Stimulated activated CD8-positive, alpha-beta memory T cell treated with anti-CD3 and anti-CD28 coated beads, Interleukin-15, amount 100 ng/mL, for 4 hours (primary cell): ENCODE measurements around the gene WFDC6.
"Not testable (repeated sequence)": the region's sequence is repeated elsewhere in the genome, so short reads cannot be mapped to it uniquely, and the experiment has no call there.

ENCODE experiments used
- DNase-seq, 2 donors: peaks; one replicate each; pipeline ENCODE4 v3.0.0-alpha.2; 2020; ENCODE audit warnings: low read depth in 2 of 2

WFDC6 gene

DNA sequence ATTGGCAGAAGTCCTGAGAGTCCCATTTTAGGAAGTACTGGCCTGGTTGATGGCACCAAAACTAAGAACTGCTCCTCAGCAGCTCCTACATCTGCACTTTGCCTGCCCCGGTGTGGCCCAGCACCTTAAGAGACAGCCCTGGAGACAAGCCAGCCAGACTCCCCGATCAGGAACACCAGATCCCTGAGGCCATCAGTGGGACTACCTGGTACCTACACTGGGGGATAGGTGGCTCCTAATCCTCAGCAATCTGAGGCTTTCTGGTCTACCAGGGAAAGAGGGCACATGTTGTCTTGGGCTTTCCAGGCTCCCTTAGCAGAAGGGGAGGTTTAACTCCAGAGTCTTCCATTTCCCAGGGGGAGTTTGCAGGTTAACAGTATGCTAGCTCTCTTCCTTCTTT lies at the start of gene WFDC6:
Gene WFDC6 (minus strand): TSS at position 101 of the 400 bp plus-strand sequence. CDS start 75 bp downstream, at position 26.
- DNase-seq, result no peak

DNA sequence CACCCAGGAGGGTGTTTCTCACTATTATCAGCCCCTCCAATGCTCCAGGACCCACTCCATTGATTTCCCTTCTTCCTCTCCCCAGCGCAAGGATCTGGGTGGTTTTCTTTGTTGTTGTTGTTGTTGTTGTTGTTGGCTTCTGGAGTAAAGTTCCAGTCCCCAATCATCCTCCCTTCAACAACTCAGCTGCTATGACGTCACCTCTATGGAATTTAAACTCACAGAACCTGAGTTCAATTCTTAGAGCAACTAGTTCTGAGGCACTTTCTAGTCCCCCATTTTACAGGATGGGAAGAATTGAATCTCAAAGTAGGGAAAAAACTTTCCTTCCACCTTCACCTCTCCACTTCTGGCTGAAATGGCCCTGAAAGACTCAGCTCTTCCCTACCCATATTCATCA lies 49.5 kb upstream of the WFDC6 start:
- DNase-seq, result no peak

DNA sequence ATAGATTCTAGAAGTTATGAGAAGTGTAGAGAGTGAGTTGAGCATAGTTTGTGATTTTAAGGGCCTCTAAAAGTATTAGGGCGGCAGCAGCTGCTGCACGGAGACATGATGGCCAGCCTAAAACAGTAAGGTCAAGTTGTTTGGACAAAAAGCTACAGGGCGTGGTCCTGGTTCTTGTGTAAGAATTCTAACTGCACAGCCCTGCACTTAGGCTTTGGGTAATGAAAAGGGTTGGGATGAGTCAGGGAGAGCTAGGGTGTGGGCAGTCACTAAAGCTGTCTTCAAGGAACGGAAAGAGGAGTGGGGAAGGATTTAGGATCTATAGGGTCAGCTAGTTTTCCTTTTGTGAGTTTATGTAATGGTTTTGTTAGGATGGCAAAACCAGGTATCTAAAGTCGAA lies 46.7 kb upstream of the WFDC6 start:
- DNase-seq, result not testable (repeated sequence)

DNA sequence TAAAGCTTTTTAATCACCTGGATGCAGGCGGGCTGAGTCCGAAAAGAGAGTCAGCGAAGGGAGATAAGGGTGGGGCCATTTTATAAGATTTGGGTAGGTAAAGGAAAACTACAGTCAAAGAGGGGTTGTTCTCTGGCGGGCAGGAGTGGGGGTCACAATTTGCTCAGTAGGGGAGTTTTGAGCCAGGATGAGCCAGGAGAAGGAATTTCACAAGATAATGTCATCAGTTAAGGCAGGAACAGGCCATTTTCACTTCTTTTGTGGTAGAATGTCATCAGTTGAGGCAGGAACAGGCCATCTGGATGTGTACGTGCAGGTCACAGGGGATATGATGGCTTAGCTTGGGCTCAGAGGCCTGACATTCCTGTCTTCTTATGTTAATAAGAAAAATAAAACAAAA lies 45.0 kb upstream of the WFDC6 start:
- not testable (repeated sequence) for DNase-seq

DNA sequence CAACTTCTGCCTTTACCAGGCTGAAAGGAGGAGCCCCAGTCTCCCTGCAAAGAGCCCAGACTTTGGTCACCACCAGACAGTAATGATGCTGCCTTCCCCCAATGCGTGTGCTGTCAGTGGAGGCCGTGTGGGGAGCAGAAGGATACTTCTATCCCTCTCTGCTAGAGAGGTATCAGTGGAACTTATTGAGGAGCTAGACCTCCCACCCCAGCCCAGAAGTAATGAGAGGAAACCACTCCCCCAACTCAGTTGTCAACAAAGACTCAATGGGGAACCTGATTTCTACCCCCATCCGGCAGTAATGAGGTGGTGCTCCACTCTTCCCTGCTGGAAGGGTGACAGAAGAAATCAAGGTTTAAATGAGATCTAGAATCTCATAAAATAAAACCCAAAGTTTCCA lies 44.2 kb upstream of the WFDC6 start:
- DNase-seq, result no peak

DNA sequence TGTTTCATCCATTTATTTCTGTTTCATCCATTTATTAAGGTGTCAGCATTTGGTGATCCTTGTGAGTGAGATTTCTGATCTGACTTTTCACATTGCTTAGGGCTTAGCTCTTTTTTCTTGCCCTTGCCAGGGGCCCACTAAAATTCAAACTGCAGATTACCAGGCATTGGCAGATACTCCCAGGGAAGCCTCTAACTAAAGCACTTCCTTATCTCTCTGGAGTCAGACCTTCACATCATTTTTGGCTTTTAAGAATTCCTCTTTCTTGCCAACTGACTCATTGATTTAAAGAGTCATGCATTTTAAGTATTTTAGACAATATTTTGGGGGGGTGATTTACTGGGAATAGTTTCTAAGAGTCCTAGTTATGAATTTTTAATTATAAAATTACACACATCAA lies 42.4 kb upstream of the WFDC6 start:
- DNase-seq, result no peak

DNA sequence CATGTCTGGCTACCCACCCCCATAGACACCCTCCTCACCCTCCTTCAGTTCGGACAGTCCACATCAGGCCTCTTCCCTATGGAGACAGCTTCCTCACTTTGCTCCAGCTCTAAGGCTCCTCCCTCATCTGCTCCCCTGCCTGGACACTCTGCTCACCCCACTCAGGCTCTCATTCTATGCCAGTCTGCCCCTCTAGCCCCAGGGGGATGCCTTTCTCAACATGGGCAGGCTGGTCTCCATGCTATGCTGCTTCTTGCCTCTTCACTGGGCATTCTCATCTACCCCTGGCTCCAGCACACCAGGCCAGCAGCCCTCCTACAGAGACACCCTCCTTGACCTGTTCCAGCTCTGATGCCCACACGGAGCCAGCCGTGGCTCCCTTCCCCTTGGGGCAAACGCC lies 39.9 kb upstream of the WFDC6 start, which contains the start of gene WFDC8:
Gene WFDC8 (minus strand): TSS at position 101 of the 400 bp plus-strand sequence. CDS start 37 bp downstream, at position 64.
- DNase-seq, result no peak

DNA sequence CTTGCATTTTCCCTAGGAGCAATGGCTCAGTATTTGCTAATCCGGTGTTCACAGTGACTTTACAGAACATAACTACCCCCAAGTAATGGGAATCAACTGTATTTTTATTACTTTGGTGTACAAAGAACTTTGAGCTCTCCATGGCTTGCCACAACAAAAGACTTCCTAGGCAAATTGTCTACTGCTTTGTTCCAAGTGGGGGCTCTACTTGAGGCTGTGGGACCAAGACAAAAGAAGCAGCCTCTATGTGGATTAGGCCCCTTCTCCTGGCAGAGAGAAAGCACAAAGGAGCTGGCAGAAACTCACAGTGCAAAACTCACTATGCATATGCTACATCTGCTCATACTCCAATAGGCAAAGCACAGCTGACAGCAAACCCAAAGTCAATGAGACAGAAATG lies 38.9 kb upstream of the WFDC6 start:
- DNase-seq, result no peak

DNA sequence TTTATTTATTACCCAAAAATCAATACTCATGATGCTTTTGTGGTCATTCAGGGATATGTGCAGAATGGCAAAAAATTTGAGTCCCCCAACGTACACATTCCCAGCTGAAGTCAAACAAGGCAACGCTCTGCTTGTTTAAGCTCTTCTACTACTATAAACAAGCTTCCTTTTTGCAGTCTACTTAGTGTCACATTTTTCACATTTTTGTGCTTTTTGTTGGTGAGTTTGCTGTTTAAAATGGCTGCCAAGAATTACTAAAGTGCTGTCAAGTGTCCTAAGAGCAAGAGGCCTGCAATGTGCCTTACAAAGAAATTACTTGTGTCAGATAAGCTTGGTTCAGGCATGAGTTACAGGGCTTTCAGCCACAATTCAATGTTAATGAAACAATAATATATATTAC lies 37.7 kb upstream of the WFDC6 start:
- DNase-seq, result no peak

DNA sequence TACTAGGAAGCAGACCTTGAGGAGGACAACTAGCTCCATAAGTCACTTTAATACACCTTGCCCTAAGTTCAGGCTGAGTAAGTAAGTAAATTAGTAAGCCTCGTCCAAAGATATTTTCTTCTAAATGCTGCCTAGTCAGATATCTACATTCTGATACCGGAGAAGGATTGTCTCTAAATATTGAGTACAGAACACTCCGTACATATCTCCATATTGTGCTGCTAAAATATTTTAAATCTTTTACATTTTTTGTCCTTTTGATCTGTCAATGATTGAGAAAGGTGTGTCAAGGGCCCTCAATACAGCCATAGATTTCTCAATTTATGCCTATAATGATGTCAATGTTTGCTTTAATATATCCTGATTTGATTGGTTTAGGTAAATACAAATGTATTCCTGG lies 36.6 kb upstream of the WFDC6 start:
- DNase-seq, result no peak

DNA sequence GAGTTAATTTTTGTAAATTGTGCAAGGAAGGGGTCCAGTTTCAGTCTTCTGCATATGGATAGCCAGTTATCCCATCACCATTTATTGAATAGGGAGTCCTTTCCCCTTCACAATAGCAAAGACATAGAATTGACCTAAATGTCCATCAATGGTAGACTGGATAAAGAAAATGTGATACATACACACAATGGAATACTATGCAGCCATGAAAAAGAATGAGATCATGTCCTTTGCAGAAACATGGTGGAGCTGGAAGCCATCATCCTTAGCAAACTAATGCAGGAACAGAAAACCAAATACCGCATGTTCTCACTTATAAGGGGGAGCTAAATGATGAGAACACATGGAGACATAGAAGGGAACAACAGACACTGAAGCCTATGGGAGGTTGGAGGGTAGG lies 30.4 kb upstream of the WFDC6 start:
- DNase-seq, result not testable (repeated sequence)

DNA sequence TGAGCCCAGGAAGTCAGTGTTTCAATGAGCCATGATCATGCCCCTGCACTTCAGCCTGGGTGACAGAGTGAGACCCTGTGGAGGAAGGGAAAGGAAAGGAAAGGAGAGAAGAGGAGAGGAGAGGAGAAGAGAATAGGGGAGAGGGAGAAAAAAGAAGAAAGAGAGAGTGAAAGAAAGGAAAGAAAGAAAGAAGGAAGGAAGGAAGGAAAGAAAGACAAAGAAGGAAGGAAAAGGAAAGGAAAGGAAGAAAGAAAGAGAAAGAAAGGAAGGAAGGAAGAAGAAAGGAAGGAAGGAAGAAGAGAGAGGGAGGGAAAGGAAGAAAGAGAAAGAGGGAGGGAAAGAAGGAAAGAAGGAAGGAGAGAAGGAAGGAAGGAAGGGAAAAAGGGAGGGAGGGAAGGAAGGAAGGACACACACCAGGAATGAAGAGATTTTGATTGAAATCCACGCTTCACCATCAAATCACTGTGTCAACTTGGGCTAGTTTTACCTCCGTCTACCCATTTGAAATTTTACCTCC lies 25.5 kb upstream of the WFDC6 start:
- no peak for DNase-seq

DNA sequence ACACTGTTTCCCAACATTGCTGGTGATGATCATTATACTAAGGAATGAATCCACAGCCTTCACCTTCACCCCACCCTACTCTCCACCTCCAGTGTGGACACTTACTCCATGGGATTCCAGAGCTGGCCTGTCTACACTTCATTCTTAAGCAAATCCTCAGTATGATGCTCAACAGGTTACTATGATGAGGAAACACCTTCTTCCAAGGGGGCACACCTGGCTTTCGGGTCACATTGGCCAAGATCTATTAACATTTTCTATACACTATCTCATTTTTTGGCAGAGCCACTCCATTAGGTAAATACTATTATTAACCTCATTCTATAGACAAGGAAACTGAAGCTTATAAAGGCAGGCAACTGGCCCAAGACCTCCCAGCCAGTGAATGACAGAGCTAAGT lies 15.9 kb upstream of the WFDC6 start:
- no peak for DNase-seq

DNA sequence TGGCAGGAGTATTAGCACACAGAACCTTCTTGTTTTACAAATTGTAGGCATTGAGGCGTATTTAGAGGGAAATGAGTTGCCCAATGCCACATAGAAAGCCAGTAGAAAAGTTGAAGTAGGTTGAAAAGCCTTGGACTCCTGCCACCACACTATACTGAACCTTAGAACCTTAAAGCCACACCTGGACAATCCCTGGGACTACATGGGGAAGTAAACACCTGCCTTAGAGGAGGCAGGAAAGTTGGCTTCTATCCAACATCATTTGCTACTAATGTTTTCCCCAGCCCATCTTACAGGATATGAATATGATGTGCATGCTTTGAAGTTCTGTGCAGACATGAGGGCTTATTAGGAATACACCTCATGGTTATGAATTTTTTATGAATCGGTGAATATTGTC lies 13.2 kb upstream of the WFDC6 start:
- no peak for DNase-seq

DNA sequence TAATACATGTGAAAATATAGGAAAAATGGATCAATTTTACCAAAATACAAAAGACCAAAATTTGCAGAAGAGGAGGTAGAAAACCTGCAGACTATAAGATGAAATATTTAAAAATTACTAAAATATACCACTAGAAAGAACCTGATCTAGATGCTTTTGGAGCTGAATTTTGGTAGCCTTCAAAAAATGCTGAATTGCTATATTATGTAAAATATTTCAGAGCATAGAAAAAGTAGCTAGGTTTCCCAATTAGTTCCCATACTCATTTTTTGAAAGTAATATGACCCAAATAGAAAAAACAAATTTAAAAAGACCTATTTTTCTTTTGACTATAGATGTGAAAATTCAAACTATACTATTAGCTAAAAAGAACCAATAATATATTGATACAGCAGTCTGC lies 11.5 kb upstream of the WFDC6 start:
- no peak for DNase-seq

DNA sequence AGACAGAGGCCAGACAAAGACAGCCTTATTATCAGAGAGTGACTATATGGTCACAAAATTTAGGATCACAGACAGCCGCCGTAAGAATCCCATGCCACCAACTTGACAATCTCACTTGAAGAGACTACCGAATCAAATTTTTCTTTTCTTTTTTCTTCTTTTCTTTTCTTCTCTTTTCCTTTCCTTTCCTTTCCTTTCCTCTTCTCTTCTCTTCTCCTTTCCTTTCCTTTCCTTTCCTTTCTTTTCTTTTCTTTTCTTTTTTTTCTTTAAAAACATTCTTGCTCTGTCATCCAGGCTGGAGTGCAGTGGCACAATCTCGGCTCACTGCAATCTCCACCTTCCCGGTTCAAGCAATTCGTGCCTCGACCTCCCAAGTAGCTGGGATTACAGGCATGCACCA lies 9.1 kb upstream of the WFDC6 start:
- DNase-seq, result no peak

DNA sequence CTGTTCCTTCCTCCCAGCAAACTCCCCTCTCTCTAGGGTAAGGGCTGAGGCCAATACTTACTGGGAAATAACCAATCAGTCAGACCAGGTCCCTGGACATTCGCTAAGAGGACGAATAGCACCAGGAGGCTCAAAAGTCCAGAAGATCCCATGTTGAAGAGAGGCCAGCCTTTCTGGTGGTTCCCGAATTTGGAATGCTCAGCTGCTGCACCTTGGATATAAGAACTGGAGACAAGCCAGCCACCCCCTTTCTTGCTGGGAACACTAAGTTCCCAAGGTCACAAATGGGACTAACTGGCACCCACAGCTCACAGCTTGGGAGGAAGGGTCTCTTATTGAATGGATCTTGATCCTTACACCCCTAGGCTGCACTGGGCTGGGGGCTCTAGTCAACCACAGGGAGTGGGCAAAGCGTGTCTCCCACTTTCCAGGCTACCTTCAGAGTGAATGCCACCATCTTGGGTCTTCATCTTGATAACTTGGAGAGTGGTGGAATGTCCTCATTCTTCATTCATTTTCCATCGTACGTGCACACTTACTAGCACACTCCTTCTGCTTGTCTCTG lies 8.0 kb upstream of the WFDC6 start, which contains the start of gene EPPIN:
Gene EPPIN (minus strand): TSS at position 196 of the 565 bp plus-strand sequence. CDS start 44 bp downstream, at position 152.
- no peak for DNase-seq

DNA sequence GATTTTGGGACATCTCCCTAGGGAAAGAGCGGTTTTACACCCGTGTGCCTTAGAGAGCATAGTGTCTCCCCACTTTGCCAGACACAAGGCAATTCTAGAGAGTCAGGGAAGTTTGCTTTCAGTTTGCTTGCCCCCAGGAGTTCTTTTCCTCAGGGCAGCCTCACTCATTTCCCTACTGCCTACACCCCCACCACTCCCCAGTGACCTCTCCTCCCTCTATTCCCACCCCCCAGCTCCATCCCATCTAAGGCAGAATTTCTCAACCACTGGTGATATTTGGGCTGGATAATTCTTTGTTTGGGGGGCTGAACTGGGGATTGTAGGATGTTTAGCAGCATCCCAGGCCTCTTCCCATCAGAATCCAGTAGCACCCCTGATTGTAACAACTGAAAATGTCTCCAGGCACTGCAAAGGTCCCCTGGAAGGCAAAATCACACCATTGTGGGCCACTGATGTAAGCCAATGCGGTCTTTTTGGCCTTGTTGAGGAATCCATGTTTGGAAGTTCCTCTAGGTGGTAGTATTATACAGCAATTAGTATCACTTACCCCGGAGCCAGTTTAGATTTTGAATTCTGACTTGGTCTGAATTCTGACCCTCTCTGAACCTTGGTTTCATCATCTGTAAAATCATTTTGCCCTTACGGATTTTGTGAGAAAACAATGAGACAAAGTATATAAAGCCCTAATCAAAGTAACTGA lies 6.6 kb upstream of the WFDC6 start:
- no peak for DNase-seq

DNA sequence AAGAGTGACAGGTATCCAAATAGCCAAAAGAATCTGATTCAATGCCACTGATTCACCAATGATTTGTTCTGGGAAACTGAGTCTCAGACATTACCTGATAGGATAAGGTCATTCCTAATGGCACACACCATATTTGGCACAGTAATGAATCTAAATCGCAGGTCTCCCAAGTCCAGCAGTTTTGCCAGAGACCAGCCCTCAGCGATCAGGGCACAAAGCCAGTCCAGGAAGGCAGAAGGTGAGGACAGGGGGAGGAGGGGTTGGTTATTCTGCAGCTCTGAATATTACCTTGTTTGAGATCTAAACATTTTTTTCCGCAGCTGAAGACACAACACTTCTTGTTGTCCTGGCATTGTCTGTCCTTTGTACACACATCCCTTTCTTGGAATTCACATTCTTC lies 6.1 kb upstream of the WFDC6 start:
- no peak for DNase-seq

DNA sequence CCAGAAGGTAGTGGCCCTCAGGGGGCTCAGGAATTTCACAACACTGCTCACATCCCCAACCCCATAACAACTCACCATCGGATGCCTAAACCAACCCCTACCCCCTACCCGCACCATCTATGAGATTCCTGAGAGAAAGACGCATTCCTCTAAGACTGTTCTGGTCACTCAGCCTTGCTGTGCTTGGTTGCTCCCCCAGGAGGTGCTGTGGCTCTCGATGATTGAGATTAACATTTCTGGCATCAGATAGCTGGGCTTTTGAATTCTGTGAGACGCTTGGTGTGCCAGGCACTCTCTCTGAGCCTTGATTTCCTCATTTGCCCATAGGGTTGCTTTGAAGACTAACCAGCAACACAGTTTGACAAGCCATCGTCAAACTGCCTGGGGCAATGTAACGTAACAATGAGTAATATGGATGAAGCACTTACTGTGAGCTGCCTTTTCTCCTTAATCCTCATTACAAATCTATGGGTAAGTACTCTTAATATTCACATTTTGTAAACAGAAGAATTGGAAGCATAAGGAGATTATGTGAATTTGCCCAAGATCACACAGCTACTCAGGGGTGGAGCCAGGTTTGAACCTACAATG lies 978 bp downstream of the WFDC6 start:
- no peak for DNase-seq

DNA sequence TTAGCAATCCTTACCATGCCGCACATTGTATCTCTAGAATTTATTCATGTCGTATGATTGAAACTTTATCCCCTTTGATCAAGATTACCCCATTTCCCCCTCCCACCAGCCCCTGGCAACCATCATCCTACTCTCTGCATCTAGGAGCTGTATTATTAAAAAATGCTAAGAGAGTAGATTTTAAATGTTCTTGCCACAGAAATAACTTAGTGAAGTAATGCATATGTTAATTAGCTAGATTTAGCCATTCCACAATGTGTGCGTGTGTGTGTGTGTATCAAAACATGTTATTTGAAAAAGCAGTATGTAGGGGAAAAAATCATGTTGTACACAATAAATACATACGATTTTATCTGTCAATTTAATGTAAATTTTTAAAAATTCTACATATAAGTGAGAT lies 12.0 kb downstream of the WFDC6 start:
- DNase-seq, result no peak

DNA sequence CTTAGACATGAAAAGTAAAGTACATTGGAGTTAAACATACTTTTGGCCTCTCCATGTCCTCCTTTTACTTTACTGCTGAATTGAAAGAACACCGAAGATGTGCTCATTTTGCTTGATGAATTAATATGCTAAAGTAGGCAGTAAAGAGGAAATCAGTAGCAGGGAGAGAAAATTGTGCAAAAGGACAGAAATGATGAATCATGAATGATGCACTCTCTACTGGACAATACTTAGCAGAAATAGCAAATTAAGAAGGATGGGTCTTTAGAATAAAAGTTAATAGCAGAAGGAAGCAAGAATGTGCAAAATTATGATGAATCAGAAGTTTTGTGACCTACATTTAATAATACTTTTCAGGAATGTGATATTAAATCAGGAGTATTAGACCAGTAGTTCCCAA lies 15.5 kb downstream of the WFDC6 start:
- DNase-seq, result no peak

DNA sequence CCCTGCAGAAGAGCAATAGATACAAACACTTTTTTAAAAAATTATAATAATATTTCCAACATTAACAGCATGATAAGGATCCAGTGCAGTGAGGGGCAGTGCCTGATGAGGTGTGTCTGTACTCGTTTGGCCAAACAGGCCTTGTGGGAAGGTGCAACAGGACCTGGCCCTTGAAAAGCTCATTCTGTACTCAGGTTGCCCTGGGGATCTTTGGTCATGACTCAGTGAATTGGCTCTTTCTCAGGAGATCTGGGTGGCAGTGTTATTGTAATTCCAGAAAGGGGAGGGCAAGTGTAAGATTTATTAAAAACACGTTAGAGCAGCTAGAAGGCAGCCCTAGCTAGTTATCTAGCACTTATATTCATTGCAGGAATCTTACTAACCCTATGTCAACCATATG lies 21.0 kb downstream of the WFDC6 start:
- DNase-seq, result no peak
